IMR-90 (cell line): ENCODE results near the gene PHLPP2. TPM values are rescaled to one million over a fixed set of nuclear protein-coding genes. Genes with fewer than 3 reads are reported as not detected.

Experiments used
- ATAC-seq: fragments of 200-7000 bp; cut with Tn5 transposase; 2 replicates; pipeline ENCODE4 v1.9.1; 2020; ENCODE audit warnings: low read depth, mild to moderate bottlenecking, moderate library complexity
- BruUV-seq: library from RNA; stranded (reverse); fragments of 400-500 nt; replicated peaks from 2 replicates; lab custom pipeline; 2021; lab: Mats Ljungman, UMichigan
- CTCF ChIA-PET: fragments of 300-600 bp; formaldehyde crosslinking; extraction: SDS; loops from one replicate; lab custom pipeline; 2021; ENCODE audit warnings: antibody characterized with exemption; lab: Yijun Ruan, JAX
- POLR2A ChIA-PET: fragments of 300-600 bp; sonication (Branson Sonifier 250); formaldehyde crosslinking; loops from one replicate; lab custom pipeline; 2022; ENCODE audit warnings: antibody characterized with exemption; ENCODE audit not compliant: unreplicated experiment; lab: Charles Lee
- DNase-seq: peaks from one replicate; pipeline ENCODE4 v3.0.0; 2013
- H2AFZ ChIP-seq: replicated peaks from 2 replicates; pipeline ENCODE3; 2013; ENCODE audit warnings: low read length, mild to moderate bottlenecking; ENCODE audit not compliant: poor library complexity
- H2AK5ac ChIP-seq: 2 replicates; pipeline ENCODE4 v1.6.1; 2013; ENCODE audit warnings: low read depth, low read length, inconsistent platforms
- H2AK9ac ChIP-seq: replicated peaks from 2 replicates; pipeline ENCODE3; 2013; ENCODE audit warnings: mild to moderate bottlenecking, low read depth, low read length, moderate library complexity; ENCODE audit not compliant: poor library complexity
- H2BK120ac ChIP-seq: 2 replicates; pipeline ENCODE4 v1.6.1; 2013; ENCODE audit warnings: low read depth, low read length, inconsistent platforms
- H2BK15ac ChIP-seq: 3 replicates; pipeline ENCODE4 v1.6.1; 2013; ENCODE audit warnings: low read depth, low read length, inconsistent platforms
- H2BK20ac ChIP-seq: 2 replicates; pipeline ENCODE4 v1.6.1; 2013; ENCODE audit warnings: low read depth, mild to moderate bottlenecking, inconsistent platforms, low read length, moderate library complexity
- H2BK5ac ChIP-seq: 2 replicates; pipeline ENCODE4 v1.6.1; 2013; ENCODE audit warnings: mild to moderate bottlenecking, low read depth, low read length, inconsistent platforms; ENCODE audit not compliant: poor library complexity, severe bottlenecking
- H3K14ac ChIP-seq: replicated peaks from 2 replicates; pipeline ENCODE4 v1.6.1; 2013; ENCODE audit warnings: low read depth, low read length, inconsistent platforms
- H3K18ac ChIP-seq: 2 replicates; pipeline ENCODE4 v1.6.1; 2013; ENCODE audit warnings: low read depth, low read length, control low read depth
- H3K23ac ChIP-seq: 2 replicates; pipeline ENCODE4 v1.6.1; 2013; ENCODE audit warnings: low read depth, low read length, inconsistent platforms
- H3K27ac ChIP-seq: 2 replicates; pipeline ENCODE4 v1.5.1; 2013; ENCODE audit warnings: mild to moderate bottlenecking, control low read depth, low read length; ENCODE audit not compliant: insufficient read depth
- H3K27me3 ChIP-seq: 2 replicates; pipeline ENCODE4 v1.6.1; 2013; ENCODE audit warnings: low read length; ENCODE audit not compliant: control insufficient read depth, insufficient read depth
- H3K36me3 ChIP-seq: 2 replicates; pipeline ENCODE4 v1.6.1; 2013; ENCODE audit warnings: low read length, mixed read lengths; ENCODE audit not compliant: control insufficient read depth, insufficient read depth
- H3K4ac ChIP-seq: 2 replicates; pipeline ENCODE4 v1.6.1; 2013; ENCODE audit warnings: low read depth, low read length, inconsistent platforms
- H3K4me1 ChIP-seq: 2 replicates; pipeline ENCODE4 v1.6.1; 2013; ENCODE audit warnings: low read length, mixed read lengths; ENCODE audit not compliant: control insufficient read depth, insufficient read depth
- H3K4me2 ChIP-seq: 2 replicates; pipeline ENCODE4 v1.6.1; 2013; ENCODE audit warnings: low read depth, mild to moderate bottlenecking, control low read depth, low read length, moderate library complexity
- H3K4me3 ChIP-seq: 2 replicates; pipeline ENCODE4 v1.5.1; 2013; ENCODE audit warnings: low read depth, mild to moderate bottlenecking, control low read depth, low read length, moderate library complexity; ENCODE audit not compliant: insufficient read depth
- H3K56ac ChIP-seq: 2 replicates; pipeline ENCODE4 v1.6.1; 2013; ENCODE audit warnings: low read length, inconsistent platforms; ENCODE audit not compliant: insufficient read depth; ENCODE audit errors: extremely low read depth
- H3K79me1 ChIP-seq, 2 experiments: 2 replicates each; pipeline ENCODE4 v1.6.1; 2013; ENCODE audit warnings: low read length in 2 of 2, inconsistent platforms in 1 of 2, low read depth in 1 of 2
- H3K9ac ChIP-seq: 2 replicates; pipeline ENCODE4 v1.6.1; 2013; ENCODE audit warnings: low read depth, low read length, control low read depth
- H3K9me1 ChIP-seq: 2 replicates; pipeline ENCODE4 v1.6.1; 2013; ENCODE audit warnings: low read length, inconsistent platforms; ENCODE audit not compliant: insufficient read depth
- H3K9me3 ChIP-seq: 2 replicates; pipeline ENCODE4 v1.6.1; 2013; ENCODE audit warnings: low read length; ENCODE audit not compliant: control insufficient read depth, insufficient read depth
- H4K20me1 ChIP-seq: 2 replicates; pipeline ENCODE4 v1.6.1; 2013; ENCODE audit warnings: low read length, inconsistent platforms; ENCODE audit not compliant: insufficient read depth
- H4K5ac ChIP-seq: 2 replicates; pipeline ENCODE4 v1.6.1; 2013; ENCODE audit warnings: mild to moderate bottlenecking, low read depth, low read length, control low read depth
- H4K8ac ChIP-seq, 2 experiments: 2 replicates each; pipeline ENCODE4 v1.6.1; 2013; ENCODE audit warnings: low read depth in 2 of 2, low read length in 2 of 2, control low read depth in 1 of 2, inconsistent platforms in 1 of 2
- H4K91ac ChIP-seq: 2 replicates; pipeline ENCODE4 v1.6.1; 2013; ENCODE audit warnings: low read depth, low read length, inconsistent platforms; ENCODE audit not compliant: insufficient read depth
- CEBPB ChIP-seq: IDR thresholded peaks from 2 replicates; pipeline ENCODE4 v1.6.1; 2012; ENCODE audit warnings: low read depth, low read length, improper control_type of control experiment
- MAZ ChIP-seq: IDR thresholded peaks from 2 replicates; pipeline ENCODE4 v1.6.1; 2012; ENCODE audit warnings: low read depth, mild to moderate bottlenecking, low read length, improper control_type of control experiment, moderate library complexity, borderline replicate concordance
- MXI1 ChIP-seq: IDR thresholded peaks from 2 replicates; pipeline ENCODE4 v1.6.1; 2012; ENCODE audit warnings: low read depth, mild to moderate bottlenecking, low read length, moderate library complexity, borderline replicate concordance
- NFE2L2 ChIP-seq: fragments of 150-350 bp; IDR thresholded peaks from 2 replicates; pipeline ENCODE4 v1.6.1; 2016; ENCODE audit warnings: low read depth, mild to moderate bottlenecking, low read length
- WGBS, 2 experiments: methylation state at CpG; one replicate each; pipeline versions ENCODE4 v1.1.5 to v1.1.7; 2013; ENCODE audit warnings: missing lambda C conversion rate in 2 of 2; ENCODE audit not compliant: insufficient read length in 1 of 2; ENCODE audit errors: extremely low coverage in 2 of 2; 5-methylcytosine and 5-hydroxymethylcytosine counted together
- dilution Hi-C: fragments of 300-500 bp; cut with HindIII; formaldehyde crosslinking; loops from one replicate; pipeline ENCODE4 v1.14.3; 2018; ENCODE audit warnings: low sequenced_read_pairs; ENCODE audit not compliant: unreplicated experiment
- in situ Hi-C: fragments of 300-500 bp; cut with MboI; formaldehyde crosslinking; loops from 3 replicates; pipeline ENCODE4 v1.14.3; 2019; ENCODE audit warnings: low sequenced_read_pairs, inconsistent platforms, mixed read lengths
- intact Hi-C: fragments of 100-400 bp; cut with micrococcal nuclease; formaldehyde crosslinking; loops from 2 replicates; pipeline ENCODE4 v1.10.0; 2022
- polyA plus RNA-seq, 3 experiments: library from polyadenylated mRNA; depleted of rRNA; stranded (reverse); fragments of >200 nt; gene quantifications; 2 replicates each; pipeline ENCODE4 v1.2.3, GENCODE V29; 2012; ENCODE audit warnings: low replicate concordance in 1 of 3
- total RNA-seq: library from RNA; depleted of rRNA; stranded (reverse); fragments of >200 nt; gene quantifications from 2 replicates; pipeline ENCODE4 v1.2.3, GENCODE V29; 2012

The PHLPP2 gene
- total and polyA plus RNA-seq, 2 of the 4 experiments (the other 2 are of a cell fraction), result 6.8 to 10.2 TPM

- no peak overlapping the region for H2BK15ac ChIP-seq
- no peak overlapping the region for H2AK5ac ChIP-seq
- no peak overlapping the region for H4K5ac ChIP-seq
- POLR2A ChIA-PET, result no interaction called here
- 0% methylated on average over 25 of the region's 59 CpGs; no CpG with 5 or more reads in 1 of the 2 experiments for WGBS, 2 experiments
- H3K4me2 ChIP-seq, result peak overlapping the region; percentile 89
- peaks cover 10% of the 10 kb centered on the region for H4K20me1 ChIP-seq
- no peak overlapping the region for H4K91ac ChIP-seq
- H2AK9ac ChIP-seq, result peak overlapping the region; percentile 92
- H2BK5ac ChIP-seq, result peak overlapping the region; percentile 31
- peak overlapping the region; percentile 97 for H2AFZ ChIP-seq
- H2BK20ac ChIP-seq, result no peak overlapping the region
- 0 out of 2 replicates have a peak, but pooled peaks have one; percentile 36 for TF ChIP-seq MAZ
- no peak for TF ChIP-seq NFE2L2
- TF ChIP-seq CEBPB, result peak; percentile 72
- peak; percentile 9; the same call in 1 of the 2 replicates for TF ChIP-seq MXI1
- H3K56ac ChIP-seq, result peak overlapping the region; percentile 32; the same call in 1 of the 2 replicates
- CTCF ChIA-PET, result interaction anchor here (0.6 kb wide), 1 partner anchor 1126 kb away, joined by 5 read pairs; no protein-coding TSS in a partner anchor
- no peaks in the 10 kb centered on the region; the same call in 1 of the 2 replicates for H3K9me1 ChIP-seq
- H3K27me3 ChIP-seq, result no peaks in the 10 kb centered on the region
- H3K4me1 ChIP-seq, result peaks cover 5% of the 10 kb centered on the region
- peak overlapping the region; percentile 81 for H3K14ac ChIP-seq
- no peak overlapping the region for H2BK120ac ChIP-seq
- H3K4me3 ChIP-seq, result peak overlapping the region; percentile 86
- H3K9ac ChIP-seq, result peak overlapping the region; percentile 74
- DNase-seq, result peak; percentile 54
- H3K27ac ChIP-seq, result peak overlapping the region; percentile 25
- in situ Hi-C loops, result no loop called here
- dilution Hi-C loops, result no loop called here
- peak overlapping the region; percentile 89 for H3K23ac ChIP-seq
- BruUV-seq, result no TSS peak
- no peaks in the 10 kb centered on the region for H3K36me3 ChIP-seq
- peak overlapping the region in 1 of 2 experiments; percentile 10; a peak in 1 of 4 replicates for H4K8ac ChIP-seq
- H3K9me3 ChIP-seq, result no peaks in the 10 kb centered on the region
- H3K79me1 ChIP-seq, result peaks cover 6 to 35% of the 10 kb centered on the region in 2 experiments; a peak in 3 of 4 replicates
- peak overlapping the region; percentile 66 for H3K4ac ChIP-seq
- ATAC-seq, result peak; percentile 73
- peak overlapping the region; percentile 39; the same call in 1 of the 2 replicates for H3K18ac ChIP-seq
- intact Hi-C loops, result no loop called here
These were observed 1.5 kb downstream of the PHLPP2 start for GRCh38 chr16:71722801-71723536.
